HL-60 (cell line): Measurements from ENCODE around the gene SLC12A7.

Experiments used
- CTCF ChIP-seq: IDR thresholded peaks from one replicate; pipeline ENCODE4 v1.5.1; 2011; ENCODE audit warnings: low read length, control low read depth, inconsistent platforms; ENCODE audit not compliant: insufficient read depth
- GABPA ChIP-seq: IDR thresholded peaks from 2 replicates; pipeline ENCODE4 v1.6.1; 2012; ENCODE audit warnings: low read depth
- POLR2AphosphoS5 ChIP-seq: IDR thresholded peaks from 2 replicates; pipeline ENCODE4 v1.6.1; 2012; ENCODE audit warnings: low read depth
- REST ChIP-seq: IDR thresholded peaks from 2 replicates; pipeline ENCODE4 v1.6.1; 2012; ENCODE audit warnings: low read depth; ENCODE audit not compliant: insufficient replicate concordance

- TF ChIP-seq GABPA (no peak), CTCF (no peak), POLR2AphosphoS5 (no peak), REST (no peak)
These were observed 53.5 kb downstream of the SLC12A7 start for GRCh38 chr5:1058083-1058945.
